Ishikawa (cell line): Measurements from ENCODE around the gene CXCL13.

ENCODE experiments used
- CEBPB ChIP-seq: IDR thresholded peaks from 2 replicates; pipeline ENCODE4 v1.6.1; 2012
- EGR1 ChIP-seq: IDR thresholded peaks from 2 replicates; pipeline ENCODE4 v1.6.1; 2012
- EP300 ChIP-seq: IDR thresholded peaks from 2 replicates; pipeline ENCODE4 v1.6.1; 2012; ENCODE audit warnings: borderline replicate concordance
- NFIC ChIP-seq: IDR thresholded peaks from 2 replicates; pipeline ENCODE4 v1.6.1; 2012
- RAD21 ChIP-seq: IDR thresholded peaks from 2 replicates; pipeline ENCODE4 v1.6.1; 2012; ENCODE audit warnings: low read depth
- TAF1 ChIP-seq: IDR thresholded peaks from 2 replicates; pipeline ENCODE4 v1.6.1; 2012; ENCODE audit warnings: low read depth, mild to moderate bottlenecking
- TCF12 ChIP-seq: IDR thresholded peaks from 2 replicates; pipeline ENCODE4 v1.6.1; 2012; ENCODE audit warnings: low read depth
- TEAD4 ChIP-seq: IDR thresholded peaks from 2 replicates; pipeline ENCODE4 v1.6.1; 2012
- USF1 ChIP-seq: IDR thresholded peaks from 2 replicates; pipeline ENCODE4 v1.6.1; 2012
- YY1 ChIP-seq: IDR thresholded peaks from 2 replicates; pipeline ENCODE4 v1.6.1; 2012; ENCODE audit warnings: low read depth
- ZBTB7A ChIP-seq: IDR thresholded peaks from 2 replicates; pipeline ENCODE4 v1.6.1; 2012; ENCODE audit warnings: low read depth
- TF ChIP-seq, protein P1 (sequence below): IDR thresholded peaks from 2 replicates; pipeline ENCODE4 v1.6.1; 2012
- TF ChIP-seq, protein P2 (sequence below): IDR thresholded peaks from 2 replicates; pipeline ENCODE4 v1.6.1; 2012; ENCODE audit warnings: low read depth, mild to moderate bottlenecking

DNA sequence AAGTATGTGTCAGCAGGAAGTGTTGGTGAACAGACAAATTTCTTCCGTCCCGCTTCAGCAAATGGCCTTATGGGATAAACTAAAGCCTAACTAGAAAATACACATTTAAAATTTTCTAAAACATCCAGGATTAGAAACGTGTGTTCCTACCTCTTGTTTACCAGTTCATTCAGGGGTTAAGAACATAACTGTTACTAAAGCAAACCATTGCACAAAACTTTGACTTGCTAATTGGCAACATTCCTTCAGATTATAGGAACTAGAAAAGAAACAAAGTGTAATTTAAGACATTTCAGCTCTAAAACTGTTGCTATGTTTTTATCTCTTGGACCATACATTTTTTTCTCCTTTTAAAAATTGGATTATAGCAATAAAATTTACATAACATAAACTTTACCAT is 39.5 kb upstream of the CXCL13 start:
- no peak for TF ChIP-seq TEAD4
- TF ChIP-seq EP300: no peak
- TF ChIP-seq TCF12: no peak
- no peak for TF ChIP-seq YY1
- TF ChIP-seq CEBPB: no peak
- no peak for TF ChIP-seq ZBTB7A
- TF ChIP-seq, protein P1, sequence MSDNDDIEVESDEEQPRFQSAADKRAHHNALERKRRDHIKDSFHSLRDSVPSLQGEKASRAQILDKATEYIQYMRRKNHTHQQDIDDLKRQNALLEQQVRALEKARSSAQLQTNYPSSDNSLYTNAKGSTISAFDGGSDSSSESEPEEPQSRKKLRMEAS: no peak
- TF ChIP-seq NFIC: no peak
- no peak for TF ChIP-seq TAF1
- TF ChIP-seq, protein P2, sequence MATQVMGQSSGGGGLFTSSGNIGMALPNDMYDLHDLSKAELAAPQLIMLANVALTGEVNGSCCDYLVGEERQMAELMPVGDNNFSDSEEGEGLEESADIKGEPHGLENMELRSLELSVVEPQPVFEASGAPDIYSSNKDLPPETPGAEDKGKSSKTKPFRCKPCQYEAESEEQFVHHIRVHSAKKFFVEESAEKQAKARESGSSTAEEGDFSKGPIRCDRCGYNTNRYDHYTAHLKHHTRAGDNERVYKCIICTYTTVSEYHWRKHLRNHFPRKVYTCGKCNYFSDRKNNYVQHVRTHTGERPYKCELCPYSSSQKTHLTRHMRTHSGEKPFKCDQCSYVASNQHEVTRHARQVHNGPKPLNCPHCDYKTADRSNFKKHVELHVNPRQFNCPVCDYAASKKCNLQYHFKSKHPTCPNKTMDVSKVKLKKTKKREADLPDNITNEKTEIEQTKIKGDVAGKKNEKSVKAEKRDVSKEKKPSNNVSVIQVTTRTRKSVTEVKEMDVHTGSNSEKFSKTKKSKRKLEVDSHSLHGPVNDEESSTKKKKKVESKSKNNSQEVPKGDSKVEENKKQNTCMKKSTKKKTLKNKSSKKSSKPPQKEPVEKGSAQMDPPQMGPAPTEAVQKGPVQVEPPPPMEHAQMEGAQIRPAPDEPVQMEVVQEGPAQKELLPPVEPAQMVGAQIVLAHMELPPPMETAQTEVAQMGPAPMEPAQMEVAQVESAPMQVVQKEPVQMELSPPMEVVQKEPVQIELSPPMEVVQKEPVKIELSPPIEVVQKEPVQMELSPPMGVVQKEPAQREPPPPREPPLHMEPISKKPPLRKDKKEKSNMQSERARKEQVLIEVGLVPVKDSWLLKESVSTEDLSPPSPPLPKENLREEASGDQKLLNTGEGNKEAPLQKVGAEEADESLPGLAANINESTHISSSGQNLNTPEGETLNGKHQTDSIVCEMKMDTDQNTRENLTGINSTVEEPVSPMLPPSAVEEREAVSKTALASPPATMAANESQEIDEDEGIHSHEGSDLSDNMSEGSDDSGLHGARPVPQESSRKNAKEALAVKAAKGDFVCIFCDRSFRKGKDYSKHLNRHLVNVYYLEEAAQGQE: no peak
- no peak for TF ChIP-seq RAD21
- no peak for TF ChIP-seq USF1
- TF ChIP-seq EGR1: no peak
